Esophagus (tissue), 2 donors: ENCODE data around the gene LRIT3. TPM values are rescaled to one million over a fixed set of nuclear protein-coding genes. Genes with fewer than 3 reads are reported as not detected.

Source experiments
- H3K27ac ChIP-seq, 2 donors: one replicate each; pipeline ENCODE4 v1.5.1; 2013; ENCODE audit warnings: low read depth in 2 of 2, mild to moderate bottlenecking in 2 of 2, inconsistent platforms in 1 of 2, low read length in 1 of 2, moderate library complexity in 1 of 2
- H3K27me3 ChIP-seq, 2 donors: one replicate each; pipeline ENCODE4 v1.6.1; 2013; ENCODE audit warnings: low read length in 2 of 2, control low read depth in 1 of 2, mild to moderate bottlenecking in 1 of 2; ENCODE audit not compliant: insufficient read depth in 2 of 2, control insufficient read depth in 1 of 2
- H3K36me3 ChIP-seq, 2 donors: one replicate each; pipeline ENCODE4 v1.6.1; 2013; ENCODE audit warnings: low read length in 1 of 2; ENCODE audit not compliant: control insufficient read depth in 2 of 2, insufficient read depth in 2 of 2
- H3K4me1 ChIP-seq, 2 donors: one replicate each; pipeline ENCODE4 v1.6.1; 2013; ENCODE audit warnings: low read length in 1 of 2; ENCODE audit not compliant: control insufficient read depth in 2 of 2, insufficient read depth in 2 of 2
- H3K4me3 ChIP-seq, 2 donors: one replicate each; pipeline ENCODE4 v1.5.1; 2013; ENCODE audit warnings: low read length in 2 of 2, mild to moderate bottlenecking in 2 of 2, low read depth in 1 of 2, moderate library complexity in 1 of 2
- H3K9me3 ChIP-seq, 2 donors: one replicate each; pipeline ENCODE4 v1.6.1; 2013; ENCODE audit warnings: mild to moderate bottlenecking in 2 of 2, low read depth in 1 of 2, low read length in 1 of 2, moderate library complexity in 1 of 2; ENCODE audit not compliant: control insufficient read depth in 2 of 2, insufficient read depth in 1 of 2
- WGBS, 2 donors: extraction: QIAGEN DNeasy Blood & Tissue Kit; methylation state at CpG; one replicate each; pipeline ENCODE4 v1.1.7; 2013; 5-methylcytosine and 5-hydroxymethylcytosine counted together
- polyA plus RNA-seq, 2 donors: library from polyadenylated mRNA; stranded (reverse); fragments of 200-250 nt; gene quantifications; one replicate each; pipeline ENCODE4 v1.2.3, GENCODE V29; 2013
- donor health status: healthy with polysubstance abuse.
- donor health status: Bipolar disorder and iron deficiency.

Gene LRIT3
- polyA plus RNA-seq, 2 donors = 0.11 to 0.24 TPM

DNA sequence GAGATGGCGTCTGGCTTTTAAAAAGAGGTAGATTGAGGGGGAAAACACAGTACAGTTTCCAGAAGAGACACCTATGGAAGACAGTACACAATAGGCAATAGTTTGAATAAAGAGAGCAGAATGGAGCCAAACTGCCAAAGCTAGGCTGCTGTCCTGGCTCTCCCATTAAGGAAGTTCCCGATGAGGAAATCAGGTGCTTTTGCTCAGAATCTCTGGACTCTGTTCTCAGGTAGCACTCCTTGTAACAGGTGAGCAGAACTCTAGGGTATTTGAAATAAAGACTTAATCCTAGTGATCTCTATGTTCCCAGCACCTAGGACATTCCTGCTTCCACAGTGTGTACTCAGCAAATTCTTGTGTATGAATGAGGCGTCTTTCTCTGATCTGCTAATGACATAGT lies 66.4 kb downstream of the LRIT3 start:
- no peak overlapping the region for H3K4me3 ChIP-seq
- 68 to 81% methylated on average over 3 of the region's 3 CpGs for WGBS, 2 donors

DNA sequence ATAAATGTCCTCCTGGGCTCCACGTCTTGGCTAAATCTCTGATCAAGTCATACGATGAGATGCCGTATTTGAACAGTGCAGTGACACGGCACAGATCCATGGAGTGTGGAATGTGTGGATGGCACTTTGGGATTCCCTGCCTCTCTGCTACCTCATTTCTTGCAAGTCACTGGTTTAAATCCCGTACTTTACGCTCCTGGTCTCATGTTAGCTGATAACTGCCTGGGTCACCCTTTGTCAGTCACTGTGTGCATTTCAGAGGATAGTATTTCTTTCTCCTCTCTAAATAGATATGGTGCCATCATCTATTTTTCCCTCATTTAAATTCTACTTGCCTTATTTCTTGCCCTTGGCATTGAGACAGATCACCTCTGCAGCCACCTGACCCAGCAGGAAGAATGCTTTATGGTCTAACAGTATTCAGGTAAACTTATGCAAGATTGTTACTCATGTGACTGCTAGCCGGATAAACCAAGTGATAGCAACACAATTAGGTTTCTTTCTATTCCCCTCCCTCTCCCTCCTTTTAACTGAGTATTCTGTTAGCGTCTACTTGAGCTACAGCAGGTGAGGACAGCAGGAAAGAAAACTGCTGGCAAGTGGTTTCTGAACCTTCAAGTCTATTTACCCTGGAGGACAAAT lies 67.6 kb downstream of the LRIT3 start:
- H3K27ac ChIP-seq = no peak overlapping the region
- no peak overlapping the region for H3K4me3 ChIP-seq
- 66 to 73% methylated on average over 8 of the region's 8 CpGs for WGBS, 2 donors

More for the DNA sequence above, 66.4 kb downstream of the LRIT3 start:
- H3K9me3 ChIP-seq = no peaks in the 10 kb centered on the region
- no peak overlapping the region for H3K27ac ChIP-seq
- H3K27me3 ChIP-seq = peaks cover 0 to 2% of the 10 kb centered on the region in 2 donors
- H3K36me3 ChIP-seq = no peaks in the 10 kb centered on the region
- H3K4me1 ChIP-seq = no peaks in the 10 kb centered on the region

DNA sequence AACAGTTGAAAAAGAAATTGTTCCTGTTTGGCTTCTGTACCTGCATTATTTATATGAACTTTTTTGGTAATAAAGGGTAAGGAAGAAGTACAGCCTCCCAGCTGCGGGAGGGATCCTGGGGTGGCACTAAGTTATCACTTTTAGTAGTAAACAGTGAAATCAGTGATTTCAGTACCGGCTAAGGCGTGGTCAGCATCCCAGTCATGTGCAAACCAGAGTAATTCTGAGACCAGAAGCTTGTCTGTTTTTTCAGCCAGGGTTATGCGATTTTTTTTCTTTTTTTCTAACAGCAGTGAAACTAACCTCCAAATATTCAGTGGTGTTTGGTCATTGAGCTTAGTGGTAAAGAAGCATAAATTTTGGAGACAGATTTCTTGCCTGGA lies 68.1 kb downstream of the LRIT3 start:
- H3K4me3 ChIP-seq = no peak overlapping the region
- no peaks in the 10 kb centered on the region for H3K9me3 ChIP-seq
- no peak overlapping the region for H3K27ac ChIP-seq
- no peaks in the 10 kb centered on the region for H3K36me3 ChIP-seq
- H3K27me3 ChIP-seq = peaks cover 0 to 2% of the 10 kb centered on the region in 2 donors
- no peaks in the 10 kb centered on the region for H3K4me1 ChIP-seq
- 46 to 57% methylated on average over 4 of the region's 4 CpGs for WGBS, 2 donors

More for the DNA sequence above, 67.6 kb downstream of the LRIT3 start:
- Histone ChIP-seq H3K36me3 (no peaks in the 10 kb centered on the region), H3K9me3 (no peaks in the 10 kb centered on the region), H3K4me1 (no peaks in the 10 kb centered on the region), H3K27me3 (peaks cover 0 to 2% of the 10 kb centered on the region in 2 donors)

DNA sequence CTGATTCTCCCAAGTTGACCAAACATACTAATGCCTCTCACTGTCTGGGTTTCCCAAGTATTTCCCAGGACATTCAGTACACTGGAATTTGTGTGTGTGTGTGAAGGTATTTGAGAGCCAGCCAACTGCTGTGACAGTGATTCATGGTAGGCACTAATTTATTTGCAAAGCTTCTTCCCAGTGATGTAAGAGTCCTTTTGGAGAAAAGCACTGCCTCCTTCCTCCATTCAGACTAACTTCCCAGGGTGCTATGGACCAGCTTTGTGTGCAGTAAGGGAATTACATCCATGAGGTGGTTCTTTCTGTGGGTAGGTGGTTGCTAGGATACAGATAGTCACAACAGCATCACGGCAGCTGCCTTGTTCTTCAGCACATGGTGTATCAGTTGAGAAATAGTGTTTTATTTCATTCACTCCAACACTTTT lies 73.5 kb downstream of the LRIT3 start:
- no peak overlapping the region for H3K27ac ChIP-seq
- H3K4me1 ChIP-seq = no peaks in the 10 kb centered on the region
- WGBS, 2 donors = 40 to 41% methylated on average over 1 of the region's 1 CpG
- H3K27me3 ChIP-seq = no peaks in the 10 kb centered on the region
- H3K36me3 ChIP-seq = no peaks in the 10 kb centered on the region
- H3K9me3 ChIP-seq = no peaks in the 10 kb centered on the region
- H3K4me3 ChIP-seq = no peak overlapping the region

Other genes with a start within 250 kb of the LRIT3 start
- 10 to 100 TPM in 1 of 2 donors, 1 to 10 TPM in 1; 7.2 to 11.2 TPM for gene CASP6, start 144.7 kb upstream of the LRIT3 start, polyA plus RNA-seq
- 10 to 100 TPM in 1 of 2 donors, 1 to 10 TPM in 1; 5.5 to 24.8 TPM for gene PLA2G12A, start 118.0 kb upstream of the LRIT3 start, polyA plus RNA-seq
- 1 to 10 TPM; 5.7 to 7.9 TPM for gene CFI, start 46.1 kb upstream of the LRIT3 start, polyA plus RNA-seq
- gene GAR1, start 32.3 kb upstream of the LRIT3 start, polyA plus RNA-seq = 10 to 100 TPM; 15.9 to 23.1 TPM
- under 1 TPM; 0.06 to 0.07 TPM for gene RRH, start 20.1 kb upstream of the LRIT3 start, polyA plus RNA-seq
- under 1 TPM; 0.10 to 0.25 TPM for gene EGF, start 64.8 kb downstream of the LRIT3 start, polyA plus RNA-seq